Panc1 (cell line): Measurements from ENCODE around the gene NACAD. TPM values are rescaled to one million over a fixed set of nuclear protein-coding genes. Genes with fewer than 3 reads are reported as not detected.
A peak's percentile ranks its signal among the peaks of the same experiment; 100 is the strongest.

Source experiments
- ATAC-seq: fragments of 200-7000 bp; cut with Tn5 transposase; 2 replicates; pipeline ENCODE4 v1.9.1; 2020; ENCODE audit warnings: mild to moderate bottlenecking, moderate library complexity
- BruUV-seq: library from RNA; stranded (reverse); fragments of 400-500 nt; replicated peaks from 2 replicates; lab custom pipeline; 2021; lab: Mats Ljungman, UMichigan
- CTCF ChIA-PET: fragments of 300-600 bp; sonication (Branson Sonifier 250); formaldehyde crosslinking; loops from one replicate; lab custom pipeline; 2022; ENCODE audit warnings: antibody characterized with exemption; lab: Charles Lee
- POLR2A ChIA-PET: fragments of 300-600 bp; sonication (Branson Sonifier 250); formaldehyde crosslinking; loops from one replicate; lab custom pipeline; 2022; ENCODE audit warnings: antibody characterized with exemption; lab: Charles Lee
- DNase-seq: peaks from one replicate; pipeline ENCODE4 v3.0.0-alpha.2; 2010; ENCODE audit warnings: low read depth, low spot score
- H3K27ac ChIP-seq: 2 replicates; pipeline ENCODE4 v1.5.1; 2011; ENCODE audit warnings: mild to moderate bottlenecking, low read length, inconsistent platforms
- H3K27me3 ChIP-seq: fragments of 200-500 bp; sonication (Bioruptor generic); 2 replicates; pipeline ENCODE4 v1.6.0; 2014; ENCODE audit warnings: low read length, inconsistent platforms; ENCODE audit not compliant: control insufficient read depth, insufficient read depth
- H3K36me3 ChIP-seq: fragments of 200-500 bp; sonication (Bioruptor generic); 2 replicates; pipeline ENCODE4 v1.5.1; 2014; ENCODE audit warnings: inconsistent platforms, mild to moderate bottlenecking, low read length, moderate library complexity; ENCODE audit not compliant: control insufficient read depth, insufficient read depth
- H3K4me1 ChIP-seq: 2 replicates; pipeline ENCODE4 v1.5.1; 2011; ENCODE audit warnings: inconsistent platforms, mild to moderate bottlenecking, low read length, moderate library complexity; ENCODE audit not compliant: control insufficient read depth, insufficient read depth
- H3K4me3 ChIP-seq, 2 experiments: 2 replicates each; pipeline ENCODE4 v1.5.1; 2011 to 2012; ENCODE audit warnings: low read depth in 2 of 2, low read length in 2 of 2, mild to moderate bottlenecking in 2 of 2, inconsistent platforms in 1 of 2, moderate library complexity in 1 of 2
- H3K9me3 ChIP-seq: fragments of 200-500 bp; sonication (Bioruptor generic); 2 replicates; pipeline ENCODE4 v1.5.1; 2014; ENCODE audit warnings: low read depth, mild to moderate bottlenecking, inconsistent platforms, low read length, moderate library complexity; ENCODE audit not compliant: control insufficient read depth, insufficient read depth
- CTCF ChIP-seq: fragments of 450-650 bp; IDR thresholded peaks from 2 replicates; pipeline ENCODE4 v1.5.1; 2017; ENCODE audit warnings: mild to moderate bottlenecking
- POLR2AphosphoS5 ChIP-seq: IDR thresholded peaks from 2 replicates; pipeline ENCODE4 v1.6.1; 2012; ENCODE audit warnings: mild to moderate bottlenecking, low read depth, low read length, moderate library complexity
- REST ChIP-seq, 2 experiments: IDR thresholded peaks; 2 replicates each; pipeline ENCODE4 v1.6.1; 2011 to 2012; ENCODE audit warnings: low read depth in 2 of 2, control low read depth in 1 of 2, low read length in 1 of 2, mild to moderate bottlenecking in 1 of 2, moderate library complexity in 1 of 2; ENCODE audit not compliant: insufficient read depth in 1 of 2
- SIN3A ChIP-seq: IDR thresholded peaks from 2 replicates; pipeline ENCODE4 v1.6.1; 2012; ENCODE audit warnings: low read depth, mild to moderate bottlenecking, low read length, moderate library complexity, borderline replicate concordance; ENCODE audit not compliant: insufficient read depth
- TCF7L2 ChIP-seq: IDR thresholded peaks from 2 replicates; pipeline ENCODE4 v1.6.1; 2011; ENCODE audit warnings: mild to moderate bottlenecking, low read depth, low read length, inconsistent platforms
- in situ Hi-C: cut with HindIII; loops from 2 replicates; pipeline ENCODE4 v1.10.0; 2016; ENCODE audit warnings: low sequenced_read_pairs, low pct_unique_long_range_greater_than_20kb
- intact Hi-C: fragments of 100-400 bp; cut with micrococcal nuclease; formaldehyde crosslinking; loops from one replicate; pipeline ENCODE4 v1.10.0; 2022; ENCODE audit not compliant: unreplicated experiment
- total RNA-seq: library from RNA; stranded (reverse); gene quantifications from one replicate; pipeline ENCODE4 v1.2.1, GENCODE V29; 2021; ENCODE audit not compliant: unreplicated experiment

NACAD gene
- total RNA-seq, 1 experiment from 2014 or later = 5.3 TPM

- Histone ChIP-seq H3K4me1 (no peaks in the 10 kb centered on the region), H3K27ac (no peak overlapping the region), H3K4me3 (no peak overlapping the region), H3K27me3 (no peaks in the 10 kb centered on the region), H3K36me3 (peaks cover 2% of the 10 kb centered on the region; the same call in 1 of the 2 replicates), H3K9me3 (no peaks in the 10 kb centered on the region)
- no peak for DNase-seq
- in situ Hi-C loops = no loop called here
- intact Hi-C loops = no loop called here
- TSS peak; percentile 11 for BruUV-seq
- no peak for ATAC-seq
- ChIA-PET CTCF (no interaction called here), POLR2A (no interaction called here)
- TF ChIP-seq CTCF (no peak), SIN3A (no peak), REST (IDR thresholded peaks at IDR 0.05; ENCODE audit: insufficient read depth in 1 of 2, low read depth in 2 of 2, low read length in 1 of 2) (no peak), TCF7L2 (no peak), POLR2AphosphoS5 (no peak)
Measured at GRCh38 chr7:45060295-45060694, 28.5 kb downstream of the NACAD start.

- Histone ChIP-seq H3K27me3 (no peaks in the 10 kb centered on the region), H3K36me3 (no peaks in the 10 kb centered on the region), H3K27ac (no peak overlapping the region), H3K4me3 (no peak overlapping the region), H3K4me1 (no peaks in the 10 kb centered on the region), H3K9me3 (no peaks in the 10 kb centered on the region)
- TF ChIP-seq TCF7L2 (no peak), SIN3A (no peak), POLR2AphosphoS5 (no peak), CTCF (no peak), REST (IDR thresholded peaks at IDR 0.05; ENCODE audit: insufficient read depth in 1 of 2, low read depth in 2 of 2, low read length in 1 of 2) (no peak)
- no peak for DNase-seq
- in situ Hi-C loops = no loop called here
- POLR2A ChIA-PET = no interaction called here
- intact Hi-C loops = no loop called here
- 0 out of 2 replicates have a peak, but pooled peaks have one; percentile 31 for ATAC-seq
- CTCF ChIA-PET = no interaction called here
- no TSS peak for BruUV-seq
Measured at GRCh38 chr7:45057878-45058277, 30.9 kb downstream of the NACAD start.
